Activated CD4-positive, alpha-beta memory T cell treated with anti-CD3 and anti-CD28 coated beads for 36 hours (primary cell): ENCODE measurements around the gene DAZ4. TPM values are rescaled to one million over a fixed set of nuclear protein-coding genes. Genes with fewer than 3 reads are reported as not detected.
"Not testable (repeated sequence)": the region's sequence is repeated elsewhere in the genome, so short reads cannot be mapped to it uniquely, and the experiment has no call there.

Source experiments
- CTCF ChIA-PET: fragments of 350-600 bp; sonication (Branson Sonifier 250); formaldehyde crosslinking; loops from one replicate; lab custom pipeline; 2021; ENCODE audit warnings: antibody characterized with exemption, inconsistent platforms; lab: Charles Lee
- POLR2A ChIA-PET: fragments of 350-600 bp; sonication (Branson Sonifier 250); formaldehyde crosslinking; loops from one replicate; lab custom pipeline; 2021; ENCODE audit warnings: antibody characterized with exemption; lab: Charles Lee
- DNase-seq: peaks from one replicate; pipeline ENCODE4 v3.0.0-alpha.2; 2020
- H3K27ac Mint-ChIP-seq: one replicate; pipeline ENCODE4 v1.8.0; 2021; ENCODE audit warnings: mixed read lengths
- H3K27me3 Mint-ChIP-seq: one replicate; pipeline ENCODE4 v1.8.0; 2021; ENCODE audit warnings: mixed read lengths
- H3K36me3 Mint-ChIP-seq: one replicate; pipeline ENCODE4 v1.8.0; 2021; ENCODE audit warnings: mixed read lengths
- H3K4me1 Mint-ChIP-seq: one replicate; pipeline ENCODE4 v1.8.0; 2021; ENCODE audit warnings: low read depth, mixed read lengths
- H3K4me3 Mint-ChIP-seq: one replicate; pipeline ENCODE4 v1.8.0; 2021; ENCODE audit warnings: mild to moderate bottlenecking, mixed read lengths
- H3K9me3 Mint-ChIP-seq: one replicate; pipeline ENCODE4 v1.8.0; 2021; ENCODE audit warnings: mixed read lengths
- intact Hi-C: fragments of 100-400 bp; cut with micrococcal nuclease; formaldehyde crosslinking; loops from one replicate; pipeline ENCODE4 v1.15.1; 2023
- total RNA-seq, 2 experiments: library from RNA; stranded (reverse); gene quantifications; one replicate each; pipeline ENCODE4 v1.2.3, GENCODE V29; 2021

Gene DAZ4, protein sequence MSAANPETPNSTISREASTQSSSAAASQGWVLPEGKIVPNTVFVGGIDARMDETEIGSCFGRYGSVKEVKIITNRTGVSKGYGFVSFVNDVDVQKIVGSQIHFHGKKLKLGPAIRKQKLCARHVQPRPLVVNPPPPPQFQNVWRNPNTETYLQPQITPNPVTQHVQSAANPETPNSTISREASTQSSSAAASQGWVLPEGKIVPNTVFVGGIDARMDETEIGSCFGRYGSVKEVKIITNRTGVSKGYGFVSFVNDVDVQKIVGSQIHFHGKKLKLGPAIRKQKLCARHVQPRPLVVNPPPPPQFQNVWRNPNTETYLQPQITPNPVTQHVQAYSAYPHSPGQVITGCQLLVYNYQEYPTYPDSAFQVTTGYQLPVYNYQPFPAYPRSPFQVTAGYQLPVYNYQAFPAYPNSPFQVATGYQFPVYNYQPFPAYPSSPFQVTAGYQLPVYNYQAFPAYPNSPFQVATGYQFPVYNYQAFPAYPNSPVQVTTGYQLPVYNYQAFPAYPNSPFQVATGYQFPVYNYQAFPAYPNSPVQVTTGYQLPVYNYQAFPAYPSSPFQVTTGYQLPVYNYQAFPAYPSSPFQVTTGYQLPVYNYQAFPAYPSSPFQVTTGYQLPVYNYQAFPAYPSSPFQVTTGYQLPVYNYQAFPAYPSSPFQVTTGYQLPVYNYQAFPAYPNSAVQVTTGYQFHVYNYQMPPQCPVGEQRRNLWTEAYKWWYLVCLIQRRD
- total RNA-seq, result not detected

DNA sequence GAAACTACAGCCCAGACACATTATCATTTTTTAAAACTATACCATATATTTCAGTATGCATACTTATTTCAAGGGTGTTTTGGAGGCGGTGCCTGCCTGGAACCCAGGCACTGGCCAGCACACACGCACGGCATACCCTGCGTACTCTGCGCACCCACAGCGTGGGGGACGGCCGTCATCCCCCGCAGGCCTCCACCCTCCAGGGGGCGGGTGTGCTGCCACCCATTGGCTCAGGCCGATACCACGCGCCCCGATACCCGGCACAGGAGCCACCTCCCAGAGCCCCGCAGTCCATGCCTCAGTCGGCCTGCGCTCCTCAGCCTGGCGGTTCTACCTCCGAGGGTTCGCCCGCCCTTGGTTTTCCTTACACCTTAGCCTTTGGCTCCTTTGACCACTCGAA lies at the start of gene DAZ4:
TSS of gene DAZ4 (plus strand) at position 301 of the 400 bp plus-strand sequence. CDS start 208 bp downstream, outside the sequence.
- H3K36me3 Mint-ChIP-seq, H3K4me1 Mint-ChIP-seq, DNase-seq, H3K27me3 Mint-ChIP-seq, H3K9me3 Mint-ChIP-seq, H3K27ac Mint-ChIP-seq, intact Hi-C loops, POLR2A ChIA-PET, CTCF ChIA-PET, H3K4me3 Mint-ChIP-seq: not testable (repeated sequence)

DNA sequence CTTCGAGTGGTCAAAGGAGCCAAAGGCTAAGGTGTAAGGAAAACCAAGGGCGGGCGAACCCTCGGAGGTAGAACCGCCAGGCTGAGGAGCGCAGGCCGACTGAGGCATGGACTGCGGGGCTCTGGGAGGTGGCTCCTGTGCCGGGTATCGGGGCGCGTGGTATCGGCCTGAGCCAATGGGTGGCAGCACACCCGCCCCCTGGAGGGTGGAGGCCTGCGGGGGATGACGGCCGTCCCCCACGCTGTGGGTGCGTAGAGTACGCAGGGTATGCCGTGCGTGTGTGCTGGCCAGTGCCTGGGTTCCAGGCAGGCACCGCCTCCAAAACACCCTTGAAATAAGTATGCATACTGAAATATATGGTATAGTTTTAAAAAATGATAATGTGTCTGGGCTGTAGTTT lies 20.4 kb upstream of the DAZ4 start, which contains the start of gene DAZ3:
TSS of gene DAZ3 (minus strand) at position 101 of the 400 bp plus-strand sequence. CDS start 208 bp downstream, outside the sequence.
- H3K27me3 Mint-ChIP-seq, intact Hi-C loops, DNase-seq: not testable (repeated sequence)

GRCh38 chrY:24821836-24822235 lies 11.9 kb upstream of the DAZ4 start:
- DNase-seq, H3K9me3 Mint-ChIP-seq, H3K27me3 Mint-ChIP-seq, H3K4me3 Mint-ChIP-seq, CTCF ChIA-PET, intact Hi-C loops, POLR2A ChIA-PET, H3K36me3 Mint-ChIP-seq, H3K27ac Mint-ChIP-seq, H3K4me1 Mint-ChIP-seq: not testable (repeated sequence)

More for the DNA sequence above, 20.4 kb upstream of the DAZ4 start, which contains the start of gene DAZ3:
- H3K4me1 Mint-ChIP-seq, POLR2A ChIA-PET, H3K9me3 Mint-ChIP-seq, H3K27ac Mint-ChIP-seq, H3K4me3 Mint-ChIP-seq, H3K36me3 Mint-ChIP-seq, CTCF ChIA-PET: not testable (repeated sequence)

DNA sequence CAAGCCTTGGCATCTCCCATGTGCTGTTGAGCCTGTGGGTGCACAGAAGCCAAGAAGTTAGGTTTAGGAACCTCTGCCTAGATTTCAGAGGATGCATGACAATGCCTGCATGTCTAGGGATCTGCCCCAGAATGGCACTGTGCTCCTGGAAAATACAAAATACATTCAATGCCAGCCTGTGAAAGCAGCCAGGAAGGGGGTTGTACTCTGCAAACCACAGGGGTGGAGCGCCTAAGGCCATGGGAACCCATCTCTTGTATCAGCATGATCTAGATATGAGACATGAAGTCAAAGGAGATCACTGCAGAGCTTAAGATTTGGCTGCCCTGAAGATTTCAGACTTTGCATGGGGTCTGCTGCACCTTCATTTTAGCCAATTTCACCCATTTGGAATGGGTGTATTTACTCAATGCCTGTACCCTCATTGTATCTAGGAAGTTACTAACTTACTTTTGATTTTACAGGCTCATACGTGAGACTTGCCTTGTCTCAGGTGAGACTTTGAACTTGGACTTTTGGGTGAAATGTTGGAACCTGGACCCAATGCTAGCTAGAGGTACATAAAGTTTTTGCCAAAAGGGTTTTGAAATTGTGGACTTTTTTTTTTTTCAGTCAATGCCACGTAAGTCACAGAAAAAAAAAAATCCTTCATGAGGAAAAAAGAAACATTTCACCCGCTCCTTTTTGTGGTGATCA lies 9.4 kb upstream of the DAZ4 start:
- intact Hi-C loops, H3K4me3 Mint-ChIP-seq, CTCF ChIA-PET, H3K4me1 Mint-ChIP-seq, H3K9me3 Mint-ChIP-seq, H3K27me3 Mint-ChIP-seq, POLR2A ChIA-PET, H3K36me3 Mint-ChIP-seq, H3K27ac Mint-ChIP-seq, DNase-seq: not testable (repeated sequence)

GRCh38 chrY:24825069-24825468 lies 8.7 kb upstream of the DAZ4 start:
- H3K27me3 Mint-ChIP-seq, H3K36me3 Mint-ChIP-seq, H3K27ac Mint-ChIP-seq: not testable (repeated sequence)

More at GRCh38 chrY:24825069-24825468, 8.7 kb upstream of the DAZ4 start:
- H3K4me3 Mint-ChIP-seq, DNase-seq, CTCF ChIA-PET, intact Hi-C loops, POLR2A ChIA-PET, H3K9me3 Mint-ChIP-seq, H3K4me1 Mint-ChIP-seq: not testable (repeated sequence)

Other genes with a start within 250 kb of the DAZ4 start
- not detected for gene BPY2B, start 215.9 kb upstream of the DAZ4 start, total RNA-seq
- not detected for gene DAZ3, start 20.5 kb upstream of the DAZ4 start, total RNA-seq
- not detected for gene BPY2C, start 218.2 kb downstream of the DAZ4 start, total RNA-seq